GM12891 (cell line): Measurements from ENCODE around the gene MYOCD.

Source experiments
- DNase-seq: peaks from one replicate; pipeline ENCODE4 v3.0.0; 2011; ENCODE audit warnings: low spot score; ENCODE audit not compliant: insufficient read length
- FAIRE-seq: peaks from 2 replicates; lab custom pipeline; 2011; peaks lifted over from hg19 to GRCh38; lab: Jason Lieb, UNC
- PAX5 ChIP-seq: IDR thresholded peaks from 2 replicates; pipeline ENCODE4 v1.6.1; 2011; ENCODE audit warnings: low read length, moderate library complexity, mild to moderate bottlenecking; ENCODE audit not compliant: insufficient read depth, severe bottlenecking
- POLR2A ChIP-seq: IDR thresholded peaks from 2 replicates; pipeline ENCODE4 v1.6.1; 2011; ENCODE audit warnings: low read depth, low read length, control low read depth
- POLR2AphosphoS5 ChIP-seq: IDR thresholded peaks from 2 replicates; pipeline ENCODE4 v1.6.1; 2011; ENCODE audit warnings: low read depth, low read length, control low read depth
- POU2F2 ChIP-seq: IDR thresholded peaks from 2 replicates; pipeline ENCODE4 v1.6.1; 2011; ENCODE audit warnings: low read depth, mild to moderate bottlenecking, control low read depth, low read length, moderate library complexity
- SPI1 ChIP-seq: IDR thresholded peaks from 2 replicates; pipeline ENCODE4 v1.6.1; 2011; ENCODE audit warnings: low read depth, low read length, control low read depth
- TAF1 ChIP-seq: IDR thresholded peaks from 2 replicates; pipeline ENCODE4 v1.6.1; 2011; ENCODE audit warnings: low read depth, low read length, control low read depth

Gene MYOCD

DNA sequence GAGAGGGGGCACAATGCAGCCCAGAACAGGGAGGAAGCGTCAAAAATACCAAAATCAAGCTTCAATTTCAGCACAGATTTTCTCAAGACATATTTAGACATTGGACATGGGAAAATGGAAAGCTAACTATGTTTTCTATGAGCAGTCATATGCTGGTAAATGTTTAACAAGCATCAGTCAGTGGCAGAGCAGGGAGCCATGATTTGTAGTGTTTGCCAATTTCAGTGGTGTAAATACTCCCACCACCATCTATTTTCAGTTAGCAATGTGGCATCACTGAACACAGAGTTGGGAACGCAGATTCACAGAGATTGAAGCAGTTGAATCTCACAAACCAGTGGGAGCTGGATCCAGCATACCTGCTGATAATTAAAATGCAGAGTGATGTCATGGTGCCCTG, 24.6 kb upstream of the MYOCD start:
- TF ChIP-seq POLR2AphosphoS5: no peak
- no peak for TF ChIP-seq POU2F2
- TF ChIP-seq PAX5: no peak
- no peak for TF ChIP-seq SPI1
- TF ChIP-seq TAF1: no peak
- no peak for TF ChIP-seq POLR2A
- FAIRE-seq: no peak

DNA sequence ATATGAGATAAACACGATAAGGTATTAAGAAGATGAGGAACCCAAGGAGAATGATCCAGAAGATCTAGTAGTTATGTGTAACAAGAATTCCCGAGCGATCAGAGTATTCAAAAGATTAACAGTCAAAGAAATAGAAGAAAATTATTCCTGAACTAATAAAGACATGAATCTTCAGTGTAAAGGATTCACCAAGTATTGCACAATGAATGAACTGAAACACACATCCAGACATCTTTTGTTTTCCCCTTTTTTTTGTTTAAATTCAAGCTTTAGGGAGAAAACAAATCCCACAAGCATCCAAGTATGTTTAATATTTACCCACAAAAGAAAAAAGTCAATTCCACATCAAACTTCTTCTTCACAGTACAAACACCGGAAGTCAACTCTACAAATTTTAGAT, 23.7 kb upstream of the MYOCD start:
- FAIRE-seq: no peak
- TF ChIP-seq SPI1: no peak
- no peak for TF ChIP-seq POLR2AphosphoS5
- no peak for TF ChIP-seq POLR2A
- no peak for TF ChIP-seq TAF1
- TF ChIP-seq POU2F2: no peak
- no peak for TF ChIP-seq PAX5
- DNase-seq: no peak

More for the DNA sequence above, 24.6 kb upstream of the MYOCD start:
- no peak for DNase-seq

DNA sequence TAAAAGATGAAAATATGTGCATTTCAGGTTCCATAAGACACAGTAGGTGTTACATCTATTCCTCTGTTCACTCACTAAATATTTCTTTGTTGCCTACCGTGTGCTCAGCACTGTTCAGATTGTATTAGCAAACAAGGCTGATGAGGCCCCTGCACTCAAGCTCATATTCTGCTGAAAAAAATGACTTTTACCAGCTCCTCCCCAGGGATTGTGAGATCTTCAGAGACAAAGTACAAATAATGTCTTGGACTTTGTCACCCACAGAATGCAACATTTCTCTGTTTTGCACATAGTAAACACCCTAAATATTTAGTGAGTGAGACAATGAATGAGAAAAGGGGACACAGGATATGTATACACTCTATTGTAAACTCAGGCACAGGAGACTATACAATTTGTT, 21.9 kb upstream of the MYOCD start:
- no peak for DNase-seq
- TF ChIP-seq POLR2AphosphoS5: no peak
- no peak for TF ChIP-seq SPI1
- TF ChIP-seq PAX5: no peak
- no peak for FAIRE-seq

DNA sequence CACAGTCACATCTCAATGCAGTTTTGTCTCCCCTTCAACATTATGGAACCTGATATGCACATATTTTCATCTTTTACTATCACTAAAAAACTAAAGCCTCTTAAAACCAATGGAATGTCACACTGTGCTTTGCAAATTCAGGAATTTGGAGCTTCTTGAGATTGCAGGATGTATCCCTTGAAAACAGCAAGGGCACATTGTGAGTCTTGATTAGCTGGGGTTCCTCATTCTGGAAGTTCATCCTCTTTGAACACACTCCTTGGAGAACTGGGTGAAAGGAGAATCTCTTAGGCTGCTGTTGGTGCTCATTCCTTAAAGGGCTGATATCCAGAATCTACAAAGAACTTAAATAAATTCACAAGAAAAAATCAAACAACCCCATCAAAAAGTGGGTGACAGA, 21.1 kb upstream of the MYOCD start:
- DNase-seq: no peak
- FAIRE-seq: no peak
- no peak for TF ChIP-seq POU2F2
- no peak for TF ChIP-seq SPI1
- TF ChIP-seq POLR2A: no peak
- no peak for TF ChIP-seq PAX5
- no peak for TF ChIP-seq TAF1
- no peak for TF ChIP-seq POLR2AphosphoS5

DNA sequence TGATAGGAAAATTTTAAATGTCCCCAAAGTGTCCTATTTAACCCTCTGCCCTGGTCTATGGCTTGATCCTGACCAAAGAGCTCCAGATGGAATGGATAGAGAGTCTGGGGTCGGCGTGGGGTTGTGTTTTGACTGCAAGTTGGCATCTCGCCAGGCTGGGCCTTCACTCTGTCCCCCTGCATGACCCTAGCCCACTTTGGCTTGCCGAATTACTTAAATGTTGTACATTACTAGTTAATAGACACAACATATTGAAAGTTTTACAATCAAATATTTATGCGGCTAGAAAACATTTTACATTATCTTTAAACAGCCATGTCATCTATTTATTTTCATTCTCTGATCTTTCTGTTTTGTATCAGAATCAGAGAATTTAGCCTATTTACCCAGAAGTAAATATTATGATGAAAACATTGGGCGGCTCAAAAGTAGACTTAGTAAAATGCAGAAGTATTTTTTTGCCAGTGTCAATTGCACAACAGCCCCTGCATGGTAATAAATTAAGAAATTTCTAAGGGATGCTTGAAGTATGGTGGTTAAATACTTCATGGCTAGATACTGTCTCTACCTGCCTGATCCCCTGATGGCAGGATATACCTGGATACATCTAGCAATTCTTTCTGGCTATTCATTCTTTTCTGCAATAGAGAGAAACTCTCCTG, 18.8 kb upstream of the MYOCD start:
- DNase-seq (no peak), FAIRE-seq (no peak)
- no peak for TF ChIP-seq POLR2A
- TF ChIP-seq TAF1: no peak
- TF ChIP-seq POLR2AphosphoS5: no peak
- TF ChIP-seq PAX5: no peak
- TF ChIP-seq POU2F2: no peak
- no peak for TF ChIP-seq SPI1

DNA sequence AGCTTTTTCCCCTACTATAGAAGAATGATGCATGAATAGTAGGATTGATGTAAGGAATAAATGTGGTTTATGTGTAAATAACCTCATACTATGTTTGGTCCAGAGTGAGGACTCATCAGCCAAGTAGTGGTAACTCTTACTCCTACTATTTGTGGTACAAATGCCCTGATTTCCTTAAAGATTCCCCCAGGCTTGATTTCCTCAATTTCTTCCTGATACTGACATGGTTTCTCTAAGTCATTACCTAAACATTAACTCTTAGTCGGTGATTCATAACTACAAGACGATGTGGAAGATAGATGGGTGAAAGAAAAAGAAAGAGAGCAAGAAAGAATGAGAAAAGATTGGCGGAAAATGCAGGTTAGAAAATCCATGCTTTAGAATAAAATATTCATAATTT, 17.2 kb upstream of the MYOCD start:
- TF ChIP-seq SPI1: no peak
- TF ChIP-seq POLR2A: no peak
- FAIRE-seq: no peak
- DNase-seq: no peak

DNA sequence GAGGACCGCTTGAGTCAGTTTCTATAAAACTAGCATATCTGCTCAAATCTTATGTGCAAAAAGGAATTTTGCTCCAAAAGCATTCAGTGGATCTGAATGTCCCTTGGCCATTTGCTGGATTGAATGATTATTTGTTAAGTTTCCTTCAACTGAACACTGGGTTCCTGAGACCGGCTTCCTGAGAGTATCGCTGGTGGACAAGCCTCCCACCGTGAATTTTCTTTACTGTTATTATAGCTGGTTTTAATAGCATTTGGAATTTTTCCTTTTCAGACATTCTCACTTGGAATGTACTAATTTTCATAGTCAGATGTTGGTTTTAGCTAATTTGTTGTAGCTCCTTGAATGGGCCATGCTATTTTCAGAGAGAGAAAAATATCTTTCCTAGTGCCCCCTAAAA, 9.8 kb upstream of the MYOCD start:
- DNase-seq (no peak), FAIRE-seq (no peak)
- TF ChIP-seq POLR2AphosphoS5: no peak
- no peak for TF ChIP-seq POU2F2
- no peak for TF ChIP-seq TAF1
- no peak for TF ChIP-seq SPI1
- no peak for TF ChIP-seq POLR2A
- no peak for TF ChIP-seq PAX5

DNA sequence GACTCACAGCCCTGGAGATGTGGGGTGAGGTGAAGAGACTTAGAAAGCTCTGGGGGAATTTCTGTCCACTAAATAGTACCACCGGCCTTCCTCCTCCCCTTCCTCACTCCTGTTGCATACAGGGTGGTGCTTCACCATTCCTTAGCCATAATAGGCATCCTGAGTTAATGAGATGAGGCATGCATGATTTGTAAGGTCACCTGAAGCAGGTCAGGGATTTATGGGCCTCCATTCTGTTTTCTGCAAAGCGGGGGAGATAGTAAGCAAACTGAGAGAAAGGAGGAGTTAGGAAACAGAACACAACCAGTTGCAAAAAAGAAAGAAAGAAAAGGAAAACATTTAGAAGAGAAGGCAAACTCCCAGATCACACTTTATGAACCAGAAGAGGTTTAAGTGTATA, 9.3 kb upstream of the MYOCD start:
- no peak for TF ChIP-seq POLR2AphosphoS5
- no peak for TF ChIP-seq POLR2A
- TF ChIP-seq PAX5: no peak
- no peak for TF ChIP-seq SPI1
- no peak for TF ChIP-seq POU2F2
- no peak for TF ChIP-seq TAF1
- DNase-seq: no peak
- FAIRE-seq: no peak

DNA sequence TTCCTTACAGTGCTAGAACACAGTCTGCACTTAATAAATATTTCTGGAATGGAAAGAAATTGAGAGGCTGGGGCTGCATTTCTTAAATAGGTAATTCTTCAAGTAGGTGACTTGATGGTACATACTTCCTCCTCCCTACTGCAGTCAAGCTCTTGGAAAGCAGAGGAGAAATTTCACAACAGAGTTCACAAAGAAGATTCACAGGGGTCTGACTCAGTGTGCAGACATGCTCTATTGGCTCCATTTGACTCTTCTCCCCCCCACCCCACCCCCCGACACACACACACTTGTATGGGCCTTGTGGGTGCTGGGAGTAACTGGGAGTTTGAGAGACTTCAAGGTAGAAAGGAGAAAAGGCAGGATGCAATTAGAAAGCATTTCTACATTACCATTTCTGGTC, 6.2 kb upstream of the MYOCD start:
- DNase-seq: no peak
- FAIRE-seq: no peak
- TF ChIP-seq POLR2AphosphoS5 (no peak), POLR2A (no peak), POU2F2 (no peak), SPI1 (no peak), TAF1 (no peak), PAX5 (no peak)

DNA sequence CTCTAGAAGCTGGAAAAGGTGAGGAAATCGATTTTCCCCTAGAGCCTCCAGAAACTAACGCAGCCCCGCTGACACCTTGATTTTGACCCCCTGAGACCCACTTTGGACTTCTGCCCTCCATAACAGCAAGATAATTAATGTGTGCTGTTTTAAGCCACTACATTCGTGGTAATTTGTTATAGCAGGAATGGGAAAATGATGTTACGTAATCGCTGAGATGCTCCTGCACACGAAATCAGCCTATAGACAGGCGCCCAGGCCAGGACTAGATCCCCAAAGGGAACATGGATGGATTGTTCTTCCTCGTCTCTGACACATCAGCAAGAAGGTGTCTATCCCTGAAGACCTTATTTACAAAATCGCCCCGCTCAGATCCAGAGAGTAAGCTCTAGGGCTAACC, 1.4 kb upstream of the MYOCD start:
- DNase-seq: no peak
- TF ChIP-seq PAX5 (no peak), POU2F2 (no peak), TAF1 (no peak), POLR2AphosphoS5 (no peak), POLR2A (no peak), SPI1 (no peak)
- no peak for FAIRE-seq

DNA sequence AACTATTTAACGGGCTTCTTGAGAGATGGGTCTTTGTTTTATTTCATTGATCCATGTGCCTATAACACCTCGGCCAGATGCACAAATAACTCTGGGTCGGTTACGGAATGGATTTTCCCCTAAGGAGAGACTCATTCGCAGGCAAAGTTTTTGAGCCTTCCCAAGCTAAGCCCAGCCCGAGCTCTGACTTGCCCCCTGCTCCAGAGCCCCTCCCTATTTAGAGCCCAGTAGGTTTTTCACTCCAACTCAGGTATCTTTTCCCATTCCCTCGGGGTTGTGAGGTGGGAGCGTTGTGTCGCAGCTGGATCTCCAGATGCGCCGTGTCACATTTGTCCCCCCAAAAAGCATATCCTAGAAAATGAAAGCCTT, 812 bp upstream of the MYOCD start:
- no peak for FAIRE-seq
- DNase-seq: no peak
- TF ChIP-seq PAX5 (no peak), POLR2A (no peak), POU2F2 (no peak), SPI1 (no peak), POLR2AphosphoS5 (no peak), TAF1 (no peak)
